Measurements from ENCODE around the gene EDIL3.
"Not testable (repeated sequence)": the region's sequence is repeated elsewhere in the genome, so short reads cannot be mapped to it uniquely, and the experiment has no call there.

Gene EDIL3

GRCh38 chr5:84298628-84299027 is 86.1 kb downstream of the EDIL3 start:
- DNase-seq = no peak

- DNase-seq = not testable (repeated sequence)
Measured at GRCh38 chr5:84297641-84298040, 87.0 kb downstream of the EDIL3 start.

DNA sequence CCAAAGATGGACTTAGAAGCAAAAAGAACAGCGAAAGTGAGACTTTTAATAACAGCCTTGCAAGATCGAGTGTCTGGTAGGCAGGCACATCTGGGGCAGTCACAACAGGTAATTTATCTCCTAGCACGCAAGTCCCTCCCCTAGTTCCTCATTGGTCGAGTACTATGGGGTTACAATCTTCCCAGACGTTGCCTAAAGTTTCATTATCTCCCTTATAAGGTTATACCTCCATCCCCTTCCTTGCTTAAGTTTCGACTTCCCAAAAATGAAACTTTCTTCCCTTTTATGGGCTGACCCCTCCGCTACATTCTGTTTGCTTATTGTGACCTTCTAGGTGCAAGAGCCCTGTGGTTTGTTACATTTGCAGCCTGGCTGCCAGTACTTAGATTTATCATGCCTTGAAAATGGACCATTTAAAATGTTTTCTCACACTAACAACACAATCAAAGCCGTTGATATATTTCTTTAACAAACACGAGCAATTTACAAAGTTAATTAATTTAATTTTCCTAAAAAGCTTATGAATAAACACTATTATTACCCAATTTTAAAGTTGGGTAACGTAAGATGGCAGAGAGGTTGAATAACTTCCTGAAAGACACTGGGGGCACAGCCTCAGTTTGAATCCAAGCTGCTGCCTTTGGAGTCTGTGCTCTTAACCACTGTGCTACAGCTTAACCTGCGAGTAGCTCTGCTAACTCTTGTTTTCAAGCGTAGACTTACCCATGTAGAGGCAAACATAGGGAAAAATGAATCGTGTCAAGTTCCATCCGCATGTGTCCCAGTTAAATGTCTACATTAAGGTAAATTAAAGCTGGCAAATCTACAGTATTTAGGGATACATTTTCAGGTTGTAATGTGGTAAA is 91.7 kb downstream of the EDIL3 start:
- no peak for DNase-seq

DNA sequence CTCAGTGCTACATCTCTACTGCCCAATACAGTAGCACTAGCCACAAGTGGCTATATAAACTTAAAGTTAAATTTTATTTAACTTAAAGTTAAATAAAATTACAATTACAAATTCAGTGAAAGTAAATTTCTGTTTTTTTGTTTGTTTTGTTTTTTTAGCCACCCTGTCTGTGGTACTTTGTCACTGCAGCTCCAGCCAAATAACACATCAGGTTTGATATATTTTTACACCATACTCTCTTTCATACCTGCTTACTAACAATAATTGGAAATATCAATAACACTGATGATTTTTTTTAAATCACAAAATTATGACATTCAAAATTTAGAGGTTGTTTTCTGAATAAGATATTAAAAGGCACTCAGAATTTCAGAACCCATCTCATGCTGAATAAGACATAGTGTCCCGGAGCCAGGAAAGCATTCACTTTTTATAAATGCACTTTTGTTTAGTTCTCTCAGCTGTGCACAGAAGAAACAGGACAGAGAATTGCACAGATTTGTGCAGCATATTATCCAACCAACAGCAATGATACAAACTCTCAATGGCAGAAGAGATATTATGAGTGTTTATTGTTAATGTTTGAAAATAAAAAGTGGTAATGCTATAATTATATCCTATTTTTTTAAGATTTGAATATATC is 92.6 kb downstream of the EDIL3 start:
- no peak for DNase-seq

GRCh38 chr5:84290673-84291072 is 94.0 kb downstream of the EDIL3 start:
- no peak for DNase-seq

GRCh38 chr5:84290161-84290560 is 94.5 kb downstream of the EDIL3 start:
- peak; percentile 60 for DNase-seq

DNA sequence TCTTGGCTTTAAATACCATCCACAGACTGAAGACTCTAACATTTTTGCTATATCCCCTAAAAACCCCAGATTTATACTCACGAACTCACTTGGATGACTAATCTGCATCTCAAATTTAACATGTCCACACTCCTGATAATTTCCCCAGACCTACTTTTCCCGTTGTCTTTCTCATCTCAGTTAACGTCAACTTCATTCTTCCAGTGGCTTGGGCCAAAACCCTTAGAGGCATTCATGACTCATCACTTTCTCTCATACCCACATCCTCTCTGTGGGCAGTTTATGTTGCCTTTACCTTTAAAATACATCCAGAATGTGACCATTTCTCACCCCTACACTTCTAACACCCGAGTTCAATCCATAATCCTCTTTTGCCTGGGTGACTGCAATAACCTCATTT is 96.7 kb downstream of the EDIL3 start:
- DNase-seq = peak; percentile 96

GRCh38 chr5:84286662-84287061 is 98.0 kb downstream of the EDIL3 start:
- DNase-seq = no peak

GRCh38 chr5:84285641-84286637 is 98.7 kb downstream of the EDIL3 start:
- no peak for DNase-seq

- no peak for DNase-seq
Measured at GRCh38 chr5:84281383-84281782, 103.3 kb downstream of the EDIL3 start.

DNA sequence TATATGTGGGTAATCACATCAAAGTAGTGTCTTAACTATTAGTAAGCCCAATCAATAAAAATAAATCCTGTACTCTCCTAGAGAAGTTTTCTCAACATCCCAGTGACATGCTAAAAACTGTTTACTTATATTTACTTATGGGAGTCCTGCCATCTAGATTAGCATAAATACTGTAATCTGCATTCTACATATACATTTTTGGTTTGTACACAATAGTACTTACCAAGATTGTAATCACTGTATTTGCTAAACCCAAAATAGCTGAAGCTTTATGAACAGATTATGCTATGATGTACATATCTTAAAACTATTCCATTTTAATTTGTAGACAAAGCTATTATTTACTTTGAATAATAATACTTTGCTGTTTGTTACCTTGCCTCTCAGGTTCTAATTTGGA is 105.4 kb downstream of the EDIL3 start:
- no peak for DNase-seq

GRCh38 chr5:84275609-84276008 is 109.1 kb downstream of the EDIL3 start:
- DNase-seq = no peak

DNA sequence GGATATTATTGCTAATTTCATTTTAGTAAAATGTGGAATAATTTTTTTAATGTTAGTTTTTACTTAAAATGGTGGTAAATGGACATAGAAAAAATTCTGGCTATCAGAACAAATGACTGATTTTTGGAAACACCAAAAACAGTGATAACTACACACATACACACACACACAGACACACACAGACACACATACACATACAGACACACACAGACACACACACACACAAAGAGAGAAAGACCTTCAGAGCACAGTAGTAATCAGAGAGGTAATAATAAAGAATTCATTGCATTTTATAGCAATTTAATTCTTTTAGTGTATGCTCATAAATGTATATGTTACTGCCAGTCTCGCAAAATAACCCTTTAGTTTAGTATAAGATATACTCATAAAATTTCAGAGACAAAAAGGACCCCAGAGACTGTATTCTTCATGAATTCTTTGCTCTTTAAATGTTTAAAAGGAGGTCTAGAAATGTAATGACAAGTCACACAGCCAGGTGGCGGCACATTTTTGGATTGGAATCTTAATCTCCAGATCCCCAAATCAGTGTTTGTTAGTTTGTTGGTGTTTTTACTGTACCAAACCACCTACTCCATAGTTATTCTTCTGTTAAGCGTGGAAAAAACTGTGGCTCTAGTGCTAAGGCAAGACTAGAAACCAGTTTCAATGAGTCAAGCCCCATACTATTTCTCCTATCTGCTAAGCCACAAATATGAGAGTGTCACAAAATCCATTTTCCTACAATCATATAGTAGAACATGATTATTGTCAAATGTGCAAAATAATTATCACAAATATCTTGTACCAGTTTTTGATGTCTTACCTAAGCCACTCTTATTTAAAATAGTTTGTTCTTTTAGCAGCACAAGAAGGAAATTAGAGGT is 109.9 kb downstream of the EDIL3 start:
- DNase-seq = peak; percentile 26

DNA sequence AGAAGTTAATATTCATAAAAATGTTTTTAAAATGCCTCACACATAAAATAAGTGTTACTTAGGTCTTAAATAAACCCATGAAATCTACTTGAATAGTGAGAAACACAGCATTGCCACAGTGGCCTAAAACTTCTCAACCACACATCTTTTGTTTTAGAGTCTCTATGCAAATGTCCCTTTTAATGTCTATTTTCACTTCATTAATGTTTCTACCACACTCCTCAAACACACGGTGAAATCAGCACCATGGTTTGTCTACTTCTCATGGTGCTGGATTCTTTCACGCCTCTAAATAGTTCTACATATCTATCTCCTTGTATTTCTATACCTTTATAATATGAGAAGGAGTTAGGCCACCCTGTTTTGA is 111.2 kb downstream of the EDIL3 start:
- DNase-seq = no peak

DNA sequence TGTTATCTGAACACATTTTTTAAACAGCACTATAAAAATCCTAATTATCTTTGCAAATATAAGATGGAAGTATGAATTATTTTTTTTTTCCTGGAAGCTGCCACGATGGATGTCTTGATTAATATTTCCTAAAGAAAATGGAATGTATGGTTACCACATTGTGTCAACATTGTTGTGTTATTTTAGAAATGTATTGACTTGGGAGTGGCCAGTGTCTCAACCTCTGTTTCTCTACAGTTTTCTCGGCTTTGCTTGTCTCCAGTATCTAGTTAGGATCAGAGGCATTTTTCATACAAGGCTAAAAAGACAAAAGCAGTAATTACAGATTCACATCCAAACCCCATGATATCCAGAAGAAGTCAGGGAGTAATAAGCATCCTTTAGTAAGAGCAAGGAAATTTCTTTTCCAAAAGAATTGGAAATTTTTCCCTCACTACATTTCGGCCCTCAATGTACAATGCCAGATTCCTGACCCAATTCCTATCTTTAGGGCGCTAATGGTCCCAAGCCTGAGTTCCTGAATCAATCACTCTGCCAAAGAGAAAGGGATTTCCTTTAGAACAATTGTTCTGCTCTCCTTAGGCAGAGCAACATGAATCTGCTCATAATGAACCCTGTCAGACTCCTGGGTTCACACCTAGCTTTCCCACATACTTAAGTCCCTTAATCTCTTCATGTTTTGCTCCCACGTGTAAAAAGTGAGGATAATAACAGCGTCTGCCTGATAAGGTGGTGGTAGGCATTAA is 111.7 kb downstream of the EDIL3 start:
- peak; percentile 73 for DNase-seq

GRCh38 chr5:84265739-84266550 is 118.7 kb downstream of the EDIL3 start:
- no peak for DNase-seq

- no peak for DNase-seq
Measured at GRCh38 chr5:84265130-84265529, 119.5 kb downstream of the EDIL3 start.

DNA sequence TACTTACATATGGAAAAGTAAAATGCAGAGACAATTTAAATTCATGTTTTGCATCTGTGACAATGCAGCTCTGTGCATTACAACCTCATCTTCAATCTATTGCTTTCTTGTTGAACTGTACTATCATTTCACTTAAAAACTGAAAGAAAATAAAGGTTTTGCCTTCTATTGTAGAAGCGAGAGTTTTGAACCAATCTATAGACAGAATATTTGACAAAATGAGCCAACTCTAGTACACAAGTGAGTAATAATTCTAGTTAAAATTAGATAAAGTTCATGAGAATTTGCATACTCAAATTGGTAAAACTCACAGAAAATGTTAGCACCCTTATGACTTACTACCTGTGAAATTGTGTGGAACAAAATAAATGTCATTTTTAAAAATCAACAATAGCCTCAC is 123.7 kb downstream of the EDIL3 start:
- DNase-seq = no peak

- no peak for DNase-seq
Measured at GRCh38 chr5:84260140-84260539, 124.5 kb downstream of the EDIL3 start.
